GM12892 (cell line): ENCODE data around the gene GNAZ.

Experiments
- POLR2A ChIP-seq: IDR thresholded peaks from 2 replicates; pipeline ENCODE4 v1.6.1; 2011; ENCODE audit warnings: low read depth, low read length, control low read depth
- POLR2AphosphoS5 ChIP-seq: IDR thresholded peaks from 2 replicates; pipeline ENCODE4 v1.6.1; 2011; ENCODE audit warnings: low read depth, low read length, control low read depth
- TAF1 ChIP-seq: IDR thresholded peaks from 2 replicates; pipeline ENCODE4 v1.6.1; 2011; ENCODE audit warnings: low read depth, mild to moderate bottlenecking, control low read depth, low read length, borderline replicate concordance

DNA sequence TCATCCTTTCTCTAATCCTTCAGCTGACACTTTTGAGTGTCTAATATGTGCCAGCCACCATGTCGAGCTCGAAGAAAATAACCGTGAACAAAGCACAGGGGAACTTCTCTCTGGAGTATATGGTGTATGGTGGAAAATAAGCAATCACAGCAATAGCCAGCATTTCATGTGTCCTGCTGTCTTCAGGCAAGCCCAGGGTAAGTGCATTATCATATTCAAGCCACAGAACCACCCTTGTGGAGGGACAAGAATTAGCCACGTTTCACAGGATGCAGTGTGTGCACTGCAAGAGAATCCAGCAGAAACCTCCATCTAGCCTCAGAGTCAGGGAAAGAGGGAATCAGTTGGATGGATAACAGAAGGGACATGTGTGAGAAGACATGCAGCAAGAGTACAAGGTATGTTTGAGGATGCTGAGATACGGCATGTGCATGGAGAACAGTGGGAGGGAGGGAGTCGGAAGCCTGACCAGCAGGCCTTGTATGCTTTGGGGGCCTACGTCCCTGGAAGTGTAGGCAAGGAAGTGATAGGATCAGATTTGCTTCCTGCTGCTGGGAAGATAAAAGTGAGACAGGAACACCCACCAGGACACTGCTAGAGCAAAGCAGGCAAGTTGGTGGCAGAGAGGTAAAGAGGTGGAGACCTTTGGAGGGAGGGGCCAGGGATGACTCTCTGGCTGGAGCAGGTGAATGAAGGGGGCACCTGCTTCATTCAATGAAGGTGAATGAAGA lies 14.7 kb upstream of the GNAZ start:
- no peak for TF ChIP-seq POLR2A
- no peak for TF ChIP-seq POLR2AphosphoS5
- no peak for TF ChIP-seq TAF1
